HG02840 (cell line): ENCODE measurements around the gene SMYD4.
"Not testable (repeated sequence)": the region's sequence is repeated elsewhere in the genome, so short reads cannot be mapped to it uniquely, and the experiment has no call there.

ENCODE experiments used
- ATAC-seq: cut with Tn5 transposase; IDR thresholded peaks from one replicate; pipeline ENCODE4 v1.9.1; 2021; ENCODE audit warnings: mild to moderate bottlenecking, moderate library complexity, moderate number of reproducible peaks; ENCODE audit not compliant: unreplicated experiment, low FRiP score

SMYD4 gene

GRCh38 chr17:1834380-1835149 lies 4.9 kb upstream of the SMYD4 start:
- ATAC-seq, result peak; percentile 54

- ATAC-seq, result no peak
Measured at GRCh38 chr17:1830288-1830687, 586 bp upstream of the SMYD4 start.

GRCh38 chr17:1829216-1829591 lies 498 bp downstream of the SMYD4 start:
- no peak for ATAC-seq

- no peak for ATAC-seq
Measured at GRCh38 chr17:1820528-1821252, 9.0 kb downstream of the SMYD4 start.

- no peak for ATAC-seq
Measured at GRCh38 chr17:1813088-1813487, 16.6 kb downstream of the SMYD4 start.

- no peak for ATAC-seq
Measured at GRCh38 chr17:1810450-1811103, 19.1 kb downstream of the SMYD4 start.

GRCh38 chr17:1809815-1810214 lies 19.9 kb downstream of the SMYD4 start:
- not testable (repeated sequence) for ATAC-seq

- no peak for ATAC-seq
Measured at GRCh38 chr17:1808644-1809043, 21.1 kb downstream of the SMYD4 start.

- ATAC-seq, result no peak
Measured at GRCh38 chr17:1807890-1808289, 21.8 kb downstream of the SMYD4 start.

GRCh38 chr17:1803280-1803679 lies 26.4 kb downstream of the SMYD4 start:
- ATAC-seq, result no peak

- ATAC-seq, result no peak
Measured at GRCh38 chr17:1802429-1802828, 27.3 kb downstream of the SMYD4 start.

- no peak for ATAC-seq
Measured at GRCh38 chr17:1800712-1801111, 29.0 kb downstream of the SMYD4 start.

- ATAC-seq, result no peak
Measured at GRCh38 chr17:1800240-1800639, 29.5 kb downstream of the SMYD4 start.

GRCh38 chr17:1797846-1798245 lies 31.9 kb downstream of the SMYD4 start:
- ATAC-seq, result not testable (repeated sequence)

- no peak for ATAC-seq
Measured at GRCh38 chr17:1797323-1797722, 32.4 kb downstream of the SMYD4 start.

GRCh38 chr17:1796800-1797199 lies 32.9 kb downstream of the SMYD4 start:
- ATAC-seq, result no peak

- no peak for ATAC-seq
Measured at GRCh38 chr17:1793447-1793806, 36.3 kb downstream of the SMYD4 start.

GRCh38 chr17:1792495-1793446 lies 36.9 kb downstream of the SMYD4 start:
- ATAC-seq, result no peak

- no peak for ATAC-seq
Measured at GRCh38 chr17:1789936-1790335, 39.8 kb downstream of the SMYD4 start.

GRCh38 chr17:1787301-1787902 lies 42.3 kb downstream of the SMYD4 start:
- no peak for ATAC-seq
